Liver (tissue), 9 donors: ENCODE data around the gene RMND5A. TPM values are rescaled to one million over a fixed set of nuclear protein-coding genes. Genes with fewer than 3 reads are reported as not detected.

Source experiments
- DNase-seq: peaks from one replicate; pipeline ENCODE4 v3.0.0-alpha.2; 2017; ENCODE audit warnings: low spot score
- H3K27ac ChIP-seq, 2 donors: one replicate each; pipeline ENCODE4 v1.7.0; 2013; ENCODE audit warnings: inconsistent platforms in 2 of 2, low read length in 2 of 2, control low read depth in 1 of 2, low read depth in 1 of 2, mild to moderate bottlenecking in 1 of 2
- H3K27me3 ChIP-seq, 4 donors: one replicate each; pipeline versions ENCODE4 v1.6.1 to v1.7.0; 2013; ENCODE audit warnings: low read length in 3 of 4, inconsistent platforms in 1 of 4, mild to moderate bottlenecking in 1 of 4, moderate library complexity in 1 of 4; ENCODE audit not compliant: control insufficient read depth in 4 of 4, insufficient read depth in 4 of 4
- H3K36me3 ChIP-seq, 4 donors: one replicate each; pipeline versions ENCODE4 v1.6.1 to v1.7.0; 2013; ENCODE audit warnings: low read length in 3 of 4, mild to moderate bottlenecking in 3 of 4, low read depth in 1 of 4, moderate library complexity in 1 of 4; ENCODE audit not compliant: control insufficient read depth in 4 of 4, insufficient read depth in 3 of 4
- H3K4me1 ChIP-seq, 4 donors: one replicate each; pipeline versions ENCODE4 v1.6.1 to v1.7.0; 2013; ENCODE audit warnings: low read length in 3 of 4, mild to moderate bottlenecking in 3 of 4, moderate library complexity in 1 of 4; ENCODE audit not compliant: control insufficient read depth in 4 of 4, insufficient read depth in 4 of 4
- H3K4me3 ChIP-seq, 3 donors: one replicate each; pipeline versions ENCODE4 v1.6.1 to v1.7.0; 2013; ENCODE audit warnings: low read length in 3 of 3, control low read depth in 1 of 3, low read depth in 1 of 3, mild to moderate bottlenecking in 1 of 3
- H3K9ac ChIP-seq, 2 donors: one replicate each; pipeline ENCODE4 v1.7.0; 2013; ENCODE audit warnings: low read length in 2 of 2, mild to moderate bottlenecking in 2 of 2, moderate library complexity in 2 of 2, control low read depth in 1 of 2, low read depth in 1 of 2
- H3K9me3 ChIP-seq, 4 donors: one replicate each; pipeline versions ENCODE4 v1.6.1 to v1.7.0; 2013; ENCODE audit warnings: low read length in 3 of 4; ENCODE audit not compliant: control insufficient read depth in 4 of 4
- ATF3 ChIP-seq: IDR thresholded peaks from 2 replicates; pipeline ENCODE4 v1.6.1; 2016; ENCODE audit warnings: antibody characterized with exemption
- CTCF ChIP-seq: fragments of 150-350 bp; IDR thresholded peaks from 2 replicates; pipeline ENCODE4 v1.5.1; 2017; ENCODE audit warnings: improper control_type of control experiment, low read depth, low read length; ENCODE audit not compliant: missing input control
- EGR1 ChIP-seq, 2 donors: IDR thresholded peaks; 2 replicates each; pipeline ENCODE4 v1.6.1; 2016 to 2018; ENCODE audit warnings: antibody characterized with exemption in 2 of 2, low read depth in 2 of 2
- FOXA1 ChIP-seq: IDR thresholded peaks from 2 replicates; pipeline ENCODE4 v1.6.1; 2016; ENCODE audit warnings: antibody characterized with exemption
- FOXA2 ChIP-seq: IDR thresholded peaks from 2 replicates; pipeline ENCODE4 v1.6.1; 2016; ENCODE audit warnings: antibody characterized with exemption
- GABPA ChIP-seq, 2 donors: IDR thresholded peaks in 1 of 2; conservative IDR thresholded peaks in 1 of 2; 2 replicates each; pipeline ENCODE4 v1.6.1; 2016; ENCODE audit warnings: antibody characterized with exemption in 2 of 2, mild to moderate bottlenecking in 1 of 2, moderate library complexity in 1 of 2
- HNF4A ChIP-seq, 2 donors: conservative IDR thresholded peaks; 2 replicates each; pipeline ENCODE4 v1.6.1; 2016; ENCODE audit warnings: antibody characterized with exemption in 2 of 2, mild to moderate bottlenecking in 2 of 2
- HNF4G ChIP-seq: IDR thresholded peaks from 2 replicates; pipeline ENCODE4 v1.6.1; 2016; ENCODE audit warnings: antibody characterized with exemption
- JUND ChIP-seq, 2 donors: IDR thresholded peaks; 2 replicates each; pipeline ENCODE4 v1.6.1; 2016; ENCODE audit warnings: antibody characterized with exemption in 2 of 2
- MAX ChIP-seq: IDR thresholded peaks from 2 replicates; pipeline ENCODE4 v1.6.1; 2016; ENCODE audit warnings: antibody characterized with exemption
- NR2F2 ChIP-seq: IDR thresholded peaks from 2 replicates; pipeline ENCODE4 v1.6.1; 2016; ENCODE audit warnings: antibody characterized with exemption
- RAD21 ChIP-seq, 2 donors: IDR thresholded peaks; 2 replicates each; pipeline ENCODE4 v1.6.1; 2016; ENCODE audit warnings: antibody characterized with exemption in 2 of 2, mild to moderate bottlenecking in 2 of 2
- RXRA ChIP-seq, 2 donors: IDR thresholded peaks; 2 replicates each; pipeline ENCODE4 v1.6.1; 2017 to 2018; ENCODE audit warnings: antibody characterized with exemption in 2 of 2, mild to moderate bottlenecking in 1 of 2
- SP1 ChIP-seq: IDR thresholded peaks from 2 replicates; pipeline ENCODE4 v1.6.1; 2018; ENCODE audit warnings: antibody characterized with exemption, mild to moderate bottlenecking
- TAF1 ChIP-seq: conservative IDR thresholded peaks from 2 replicates; pipeline ENCODE4 v1.6.1; 2016; ENCODE audit warnings: antibody characterized with exemption, mild to moderate bottlenecking
- YY1 ChIP-seq: IDR thresholded peaks from 2 replicates; pipeline ENCODE4 v1.6.1; 2016; ENCODE audit warnings: antibody characterized with exemption, mild to moderate bottlenecking
- ZBTB33 ChIP-seq: IDR thresholded peaks from 2 replicates; pipeline ENCODE4 v1.6.1; 2016; ENCODE audit warnings: antibody characterized with exemption
- WGBS: extraction: QIAGEN DNeasy Blood & Tissue Kit; methylation state at CpG from one replicate; pipeline ENCODE4 v1.1.7; 2013; 5-methylcytosine and 5-hydroxymethylcytosine counted together
- polyA plus RNA-seq, 2 donors: library from polyadenylated mRNA; stranded (reverse) in 1 of 2; unstranded in 1 of 2; fragments of 200-250 nt in 1 of 2; fragments of >200 nt in 1 of 2; fragmentation: Nextera tagmentation in 1 of 2; extraction: Ambion mirVana in 1 of 2; gene quantifications; one replicate each; pipeline versions ENCODE4 v1.2.1 to v1.2.3, GENCODE V29; 2013 to 2015
- total RNA-seq, 2 donors: library from RNA; depleted of rRNA; stranded (reverse); fragments of >200 nt; gene quantifications; one replicate each; pipeline ENCODE4 v1.2.3, GENCODE V29; 2014
- TF ChIP-seq, protein P1 (sequence below): IDR thresholded peaks from 2 replicates; pipeline ENCODE4 v1.6.1; 2016; ENCODE audit warnings: antibody characterized with exemption, mild to moderate bottlenecking
- donor health status: healthy.
- donor health status: healthy.
- donor health status: healthy.
- donor health status: healthy.
- donor health status: healthy.

RMND5A gene
- total and polyA plus RNA-seq, 4 donors = 8.8 to 74.5 (median 29.2) TPM

DNA sequence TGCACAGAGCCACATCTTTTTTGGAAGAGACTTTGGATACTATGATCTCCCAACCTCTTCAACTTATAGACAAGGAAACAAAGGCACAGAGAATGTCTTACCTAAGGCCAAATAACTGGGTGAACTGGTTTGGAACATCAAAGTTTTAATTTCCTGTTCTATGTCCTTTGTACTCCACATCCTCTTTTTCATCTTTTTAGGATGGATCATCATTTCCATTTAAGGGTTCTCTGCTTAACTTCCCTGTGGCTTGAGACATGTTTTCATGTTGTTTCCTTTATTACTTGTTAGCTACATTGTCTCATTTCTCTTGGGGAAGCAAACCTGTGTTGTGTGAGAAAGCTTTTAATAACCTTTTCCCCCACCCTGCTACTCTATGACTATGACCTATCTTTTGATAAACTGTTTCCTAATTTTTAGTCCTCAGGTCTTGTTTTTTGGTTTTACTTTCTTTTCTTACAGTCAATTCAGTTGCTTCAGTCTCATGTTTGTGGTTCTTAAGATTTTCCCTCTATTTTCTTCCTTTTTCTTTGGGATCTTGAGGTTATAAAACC is 22.5 kb upstream of the RMND5A start:
- no peak for DNase-seq
- no peak for TF ChIP-seq ATF3
- TF ChIP-seq YY1 = no peak
- TF ChIP-seq FOXA1 = no peak
- TF ChIP-seq GABPA (IDR thresholded peaks at IDR 0.05 in 1 of 2, conservative IDR thresholded peaks at IDR 0.05 in 1 of 2) = no peak
- TF ChIP-seq EGR1 (IDR thresholded peaks at IDR 0.05; ENCODE audit: low read depth in 2 of 2) = no peak
- TF ChIP-seq SP1 = no peak
- no peak for TF ChIP-seq HNF4A (conservative IDR thresholded peaks at IDR 0.05)
- no peak for TF ChIP-seq RAD21 (IDR thresholded peaks at IDR 0.05)
- Histone ChIP-seq H3K36me3 (no peaks in the 10 kb centered on the region), H3K27ac (no peak overlapping the region), H3K27me3 (no peaks in the 10 kb centered on the region), H3K9ac (no peak overlapping the region), H3K9me3 (peaks cover 0 to 9% (median 3%) of the 10 kb centered on the region in 4 donors), H3K4me1 (no peaks in the 10 kb centered on the region), H3K4me3 (no peak overlapping the region)

DNA sequence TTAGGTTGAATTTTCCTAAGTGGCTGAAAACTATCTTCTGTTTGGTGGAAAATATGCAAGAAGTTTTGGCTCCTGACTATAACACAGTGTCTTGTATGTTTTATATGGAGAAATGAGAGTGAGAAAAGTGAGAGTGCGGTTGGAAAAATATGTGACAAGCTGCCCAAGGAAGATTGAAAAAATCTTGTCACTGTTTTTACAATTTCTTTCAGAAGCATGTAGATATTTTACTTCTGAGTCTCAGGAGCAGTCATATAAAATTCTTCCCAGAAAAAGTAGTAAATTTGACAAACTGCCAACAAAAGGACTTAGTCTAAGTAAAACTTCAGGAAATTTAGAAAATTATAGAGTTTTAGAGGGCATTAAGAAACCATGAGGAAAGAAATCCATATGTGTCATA is 19.4 kb upstream of the RMND5A start:
- Histone ChIP-seq H3K4me3 (no peak overlapping the region), H3K27me3 (no peaks in the 10 kb centered on the region), H3K9ac (no peak overlapping the region), H3K9me3 (peaks cover 0 to 4% (median 0%) of the 10 kb centered on the region in 4 donors), H3K4me1 (no peaks in the 10 kb centered on the region), H3K27ac (no peak overlapping the region), H3K36me3 (no peaks in the 10 kb centered on the region)
- TF ChIP-seq NR2F2 (no peak), FOXA1 (no peak)
- 97% methylated on average over 1 of the region's 1 CpG for WGBS
- DNase-seq = no peak

DNA sequence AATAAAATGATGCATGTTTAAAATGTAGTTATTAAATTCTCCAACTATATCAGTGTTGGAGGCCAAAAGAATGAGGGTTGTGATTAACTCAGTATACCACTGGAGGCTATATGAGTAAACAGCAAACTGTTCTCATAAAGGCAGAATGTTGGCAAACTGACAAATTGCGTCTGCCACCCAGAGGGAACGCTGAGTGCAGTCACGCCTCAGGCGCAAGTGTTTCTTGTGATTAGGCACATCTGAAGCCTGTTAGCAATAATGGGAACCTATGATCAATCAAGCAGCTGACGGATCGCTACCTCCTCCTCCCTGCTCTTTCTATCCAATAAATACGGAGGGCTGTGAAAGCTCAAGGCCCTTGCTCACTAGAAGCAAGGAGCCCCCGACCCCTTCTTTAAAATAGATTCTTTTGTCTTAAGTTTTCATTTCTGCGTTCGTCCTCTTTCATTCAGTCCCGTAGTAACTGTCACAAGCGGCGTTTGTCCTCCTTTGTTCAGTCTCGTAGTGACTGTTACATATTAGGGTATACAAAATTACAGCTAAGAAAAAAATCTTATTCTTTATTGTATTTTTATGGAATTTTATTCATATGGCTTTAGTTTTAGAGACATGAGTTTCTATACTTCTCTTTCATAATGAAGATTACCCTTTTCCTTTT is 16.3 kb upstream of the RMND5A start:
- Histone ChIP-seq H3K4me1 (no peaks in the 10 kb centered on the region), H3K27me3 (no peaks in the 10 kb centered on the region), H3K9me3 (no peaks in the 10 kb centered on the region), H3K36me3 (no peaks in the 10 kb centered on the region), H3K9ac (no peak overlapping the region), H3K27ac (no peak overlapping the region), H3K4me3 (no peak overlapping the region)
- DNase-seq = no peak
- 82% methylated on average over 14 of the region's 14 CpGs for WGBS
- TF ChIP-seq FOXA2 (no peak), YY1 (no peak), CTCF (no peak), TAF1 (no peak), GABPA (IDR thresholded peaks at IDR 0.05 in 1 of 2, conservative IDR thresholded peaks at IDR 0.05 in 1 of 2) (no peak), MAX (no peak), NR2F2 (no peak), HNF4G (no peak), HNF4A (conservative IDR thresholded peaks at IDR 0.05) (no peak), ZBTB33 (no peak), RXRA (IDR thresholded peaks at IDR 0.05) (no peak), JUND (IDR thresholded peaks at IDR 0.05) (no peak), FOXA1 (no peak), ATF3 (no peak), EGR1 (IDR thresholded peaks at IDR 0.05; ENCODE audit: low read depth in 2 of 2) (no peak), SP1 (no peak), RAD21 (IDR thresholded peaks at IDR 0.05) (no peak)
- TF ChIP-seq, protein P1, sequence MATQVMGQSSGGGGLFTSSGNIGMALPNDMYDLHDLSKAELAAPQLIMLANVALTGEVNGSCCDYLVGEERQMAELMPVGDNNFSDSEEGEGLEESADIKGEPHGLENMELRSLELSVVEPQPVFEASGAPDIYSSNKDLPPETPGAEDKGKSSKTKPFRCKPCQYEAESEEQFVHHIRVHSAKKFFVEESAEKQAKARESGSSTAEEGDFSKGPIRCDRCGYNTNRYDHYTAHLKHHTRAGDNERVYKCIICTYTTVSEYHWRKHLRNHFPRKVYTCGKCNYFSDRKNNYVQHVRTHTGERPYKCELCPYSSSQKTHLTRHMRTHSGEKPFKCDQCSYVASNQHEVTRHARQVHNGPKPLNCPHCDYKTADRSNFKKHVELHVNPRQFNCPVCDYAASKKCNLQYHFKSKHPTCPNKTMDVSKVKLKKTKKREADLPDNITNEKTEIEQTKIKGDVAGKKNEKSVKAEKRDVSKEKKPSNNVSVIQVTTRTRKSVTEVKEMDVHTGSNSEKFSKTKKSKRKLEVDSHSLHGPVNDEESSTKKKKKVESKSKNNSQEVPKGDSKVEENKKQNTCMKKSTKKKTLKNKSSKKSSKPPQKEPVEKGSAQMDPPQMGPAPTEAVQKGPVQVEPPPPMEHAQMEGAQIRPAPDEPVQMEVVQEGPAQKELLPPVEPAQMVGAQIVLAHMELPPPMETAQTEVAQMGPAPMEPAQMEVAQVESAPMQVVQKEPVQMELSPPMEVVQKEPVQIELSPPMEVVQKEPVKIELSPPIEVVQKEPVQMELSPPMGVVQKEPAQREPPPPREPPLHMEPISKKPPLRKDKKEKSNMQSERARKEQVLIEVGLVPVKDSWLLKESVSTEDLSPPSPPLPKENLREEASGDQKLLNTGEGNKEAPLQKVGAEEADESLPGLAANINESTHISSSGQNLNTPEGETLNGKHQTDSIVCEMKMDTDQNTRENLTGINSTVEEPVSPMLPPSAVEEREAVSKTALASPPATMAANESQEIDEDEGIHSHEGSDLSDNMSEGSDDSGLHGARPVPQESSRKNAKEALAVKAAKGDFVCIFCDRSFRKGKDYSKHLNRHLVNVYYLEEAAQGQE = no peak
